ENCODE results near the gene MEP1B. TPM values are rescaled to one million over a fixed set of nuclear protein-coding genes. Genes with fewer than 3 reads are reported as not detected.

MEP1B gene
- total RNA-seq, 1 donor: not detected

- no peak for DNase-seq (ENCODE audit: low read depth in 2 of 3, low spot score in 2 of 3)
Measured at GRCh38 chr18:32259553-32259952, 69.7 kb downstream of the MEP1B start.

GRCh38 chr18:32261003-32261402, 71.2 kb downstream of the MEP1B start:
- DNase-seq (ENCODE audit: low read depth in 2 of 3, low spot score in 2 of 3): no peak

- DNase-seq (ENCODE audit: low read depth in 2 of 3, low spot score in 2 of 3): no peak
Measured at GRCh38 chr18:32262092-32262491, 72.3 kb downstream of the MEP1B start.

- DNase-seq (ENCODE audit: low read depth in 2 of 3, low spot score in 2 of 3): no peak
Measured at GRCh38 chr18:32264401-32264800, 74.6 kb downstream of the MEP1B start.

- DNase-seq (ENCODE audit: low read depth in 2 of 3, low spot score in 2 of 3): no peak
Measured at GRCh38 chr18:32267463-32267862, 77.6 kb downstream of the MEP1B start.

Small RNA genes lying within 50 kb of the gene (small RNA-seq; reads per million reads assigned to genes)
- gene RF00019 (not detected), gene RNA5SP453 (not detected)

Other genes with a start within 250 kb of the MEP1B start
- 26.7 TPM for gene TRAPPC8, start 246.9 kb upstream of the MEP1B start, total RNA-seq
- gene RNF125, start 171.2 kb upstream of the MEP1B start, total RNA-seq: 8.9 TPM
- 65.4 TPM for gene RNF138, start 98.2 kb upstream of the MEP1B start, total RNA-seq

Data from hematopoietic multipotent progenitor cell (in vitro differentiated cells).